Right lobe of liver (tissue), 4 donors: ENCODE data around the gene CD274.

Source experiments
- POLR2A ChIP-seq: fragments of 450-650 bp; IDR thresholded peaks from one replicate; pipeline ENCODE4 v1.6.1; 2017; ENCODE audit warnings: antibody characterized with exemption, mild to moderate bottlenecking
- TF ChIP-seq, protein P1 (sequence below), 4 donors: fragments of 200-600 bp in 3 of 4; fragments of 450-650 bp in 1 of 4; IDR thresholded peaks; one replicate each; pipeline versions ENCODE4 v1.5.1 to v1.8.0; 2016 to 2022; ENCODE audit warnings: antibody characterized with exemption in 4 of 4, mild to moderate bottlenecking in 2 of 4
- donor health status: DM: no; HTN: no; CAD: no.
- donor health status: DM: no; HTN: no; CAD: no.
- donor health status: DM: no; HTN: yes; CAD: no.

DNA sequence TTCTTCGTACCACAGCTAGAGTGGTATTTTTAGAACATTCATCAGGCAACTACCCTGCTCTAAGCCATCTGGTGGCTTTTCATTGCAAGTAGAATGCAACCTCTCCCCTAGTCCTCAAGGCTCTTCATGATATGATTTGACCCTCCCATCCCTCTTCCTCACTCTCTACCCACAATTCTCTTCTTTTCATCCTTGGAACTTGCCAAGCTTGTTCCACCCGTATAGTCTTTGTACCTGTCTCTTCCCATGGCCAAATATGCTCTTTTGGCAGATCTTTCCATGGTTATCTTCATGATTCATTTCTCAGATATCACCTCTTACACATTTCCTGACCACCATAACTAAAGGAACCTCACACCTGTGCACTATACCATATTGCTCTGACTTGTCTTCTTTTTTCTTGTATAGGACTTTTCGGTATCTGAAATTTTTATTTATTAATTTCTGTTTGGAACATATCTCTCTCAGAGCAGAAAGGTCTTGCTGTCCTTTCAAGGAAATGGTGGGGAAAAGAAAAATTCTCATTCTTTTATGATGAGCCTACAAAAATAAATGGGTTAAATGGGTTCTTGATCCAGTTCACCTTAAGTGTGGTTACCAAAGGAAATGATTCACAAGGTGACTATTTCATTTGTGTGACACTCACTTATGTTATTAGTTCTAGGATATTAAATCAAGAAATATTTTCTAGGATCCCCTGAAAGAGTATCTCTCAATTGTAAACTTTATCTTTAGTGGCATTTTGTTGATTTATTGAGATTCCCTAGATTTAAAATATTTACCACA, 3.7 kb upstream of the CD274 start:
- TF ChIP-seq, protein P1, sequence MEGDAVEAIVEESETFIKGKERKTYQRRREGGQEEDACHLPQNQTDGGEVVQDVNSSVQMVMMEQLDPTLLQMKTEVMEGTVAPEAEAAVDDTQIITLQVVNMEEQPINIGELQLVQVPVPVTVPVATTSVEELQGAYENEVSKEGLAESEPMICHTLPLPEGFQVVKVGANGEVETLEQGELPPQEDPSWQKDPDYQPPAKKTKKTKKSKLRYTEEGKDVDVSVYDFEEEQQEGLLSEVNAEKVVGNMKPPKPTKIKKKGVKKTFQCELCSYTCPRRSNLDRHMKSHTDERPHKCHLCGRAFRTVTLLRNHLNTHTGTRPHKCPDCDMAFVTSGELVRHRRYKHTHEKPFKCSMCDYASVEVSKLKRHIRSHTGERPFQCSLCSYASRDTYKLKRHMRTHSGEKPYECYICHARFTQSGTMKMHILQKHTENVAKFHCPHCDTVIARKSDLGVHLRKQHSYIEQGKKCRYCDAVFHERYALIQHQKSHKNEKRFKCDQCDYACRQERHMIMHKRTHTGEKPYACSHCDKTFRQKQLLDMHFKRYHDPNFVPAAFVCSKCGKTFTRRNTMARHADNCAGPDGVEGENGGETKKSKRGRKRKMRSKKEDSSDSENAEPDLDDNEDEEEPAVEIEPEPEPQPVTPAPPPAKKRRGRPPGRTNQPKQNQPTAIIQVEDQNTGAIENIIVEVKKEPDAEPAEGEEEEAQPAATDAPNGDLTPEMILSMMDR (IDR thresholded peaks at IDR 0.05), result no peak
- no peak for TF ChIP-seq POLR2A
